Loucy (cell line): Measurements from ENCODE around the gene CERS5.

Source experiments
- CTCF ChIP-seq: fragments of 200-600 bp; sonication (generic); conservative IDR thresholded peaks from 2 replicates; pipeline ENCODE4 v1.5.1; 2014; ENCODE audit warnings: mild to moderate bottlenecking, antibody characterized with exemption, low read length
- EZH2phosphoT487 ChIP-seq: fragments of 200-600 bp; IDR thresholded peaks from 2 replicates; pipeline ENCODE4 v1.6.1; 2018; ENCODE audit warnings: antibody characterized with exemption, mild to moderate bottlenecking, moderate library complexity, borderline replicate concordance

- TF ChIP-seq CTCF: no peak
- TF ChIP-seq EZH2phosphoT487: no peak
Measured at GRCh38 chr12:50200552-50201273, 33.5 kb upstream of the CERS5 start.
